Memory B cell (primary cell): Measurements from ENCODE around the gene ZMAT2.
A peak's percentile ranks its signal among the peaks of the same experiment; 100 is the strongest.
"Not testable (repeated sequence)": the region's sequence is repeated elsewhere in the genome, so short reads cannot be mapped to it uniquely, and the experiment has no call there.

Experiments
- ATAC-seq: fragments of 150-1000 bp; cut with Tn5 transposase; 2 replicates; pipeline ENCODE4 v1.10.0; 2021; ENCODE audit warnings: low read depth, mild to moderate bottlenecking, moderate library complexity
- DNase-seq, 2 donors: peaks; one replicate each; pipeline ENCODE4 v3.0.0; 2022; ENCODE audit warnings: low spot score in 2 of 2
- H3K27ac Mint-ChIP-seq: one replicate; pipeline ENCODE4 v1.8.0; 2022; ENCODE audit warnings: mild to moderate bottlenecking, moderate library complexity, mixed read lengths
- H3K27me3 Mint-ChIP-seq: one replicate; pipeline ENCODE4 v1.8.0; 2022; ENCODE audit warnings: mixed read lengths
- H3K36me3 Mint-ChIP-seq: one replicate; pipeline ENCODE4 v1.8.0; 2022; ENCODE audit warnings: mild to moderate bottlenecking, mixed read lengths
- H3K4me1 Mint-ChIP-seq: one replicate; pipeline ENCODE4 v1.8.0; 2022; ENCODE audit warnings: mixed read lengths
- H3K4me3 Mint-ChIP-seq: one replicate; pipeline ENCODE4 v1.8.0; 2022; ENCODE audit warnings: mild to moderate bottlenecking, moderate library complexity, mixed read lengths
- H3K9me3 Mint-ChIP-seq: one replicate; pipeline ENCODE4 v1.8.0; 2022; ENCODE audit warnings: mixed read lengths

The ZMAT2 gene

DNA sequence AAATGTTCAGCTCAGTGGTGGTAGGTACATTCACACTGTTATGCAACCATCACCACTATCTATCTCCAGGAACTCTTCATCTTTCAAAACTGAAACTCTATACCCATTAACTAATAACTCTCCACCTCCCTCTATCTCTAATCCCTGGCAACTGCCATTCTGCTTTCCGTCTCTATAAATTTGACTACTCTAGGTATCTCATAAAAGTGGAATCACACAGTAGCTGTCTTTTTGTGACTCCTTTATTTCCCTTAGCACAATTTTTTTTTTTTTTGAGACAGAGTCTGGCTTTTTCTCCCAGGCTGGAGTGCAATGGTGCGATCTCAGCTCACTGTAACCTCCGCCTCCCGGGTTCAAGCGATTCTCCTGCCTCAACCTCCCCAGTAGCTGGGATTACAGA lies 21.1 kb downstream of the ZMAT2 start:
- peaks cover 12% of the 10 kb centered on the region for H3K27me3 Mint-ChIP-seq
- not testable (repeated sequence) for H3K9me3 Mint-ChIP-seq, ATAC-seq, H3K4me1 Mint-ChIP-seq, DNase-seq, H3K27ac Mint-ChIP-seq, H3K36me3 Mint-ChIP-seq, H3K4me3 Mint-ChIP-seq

DNA sequence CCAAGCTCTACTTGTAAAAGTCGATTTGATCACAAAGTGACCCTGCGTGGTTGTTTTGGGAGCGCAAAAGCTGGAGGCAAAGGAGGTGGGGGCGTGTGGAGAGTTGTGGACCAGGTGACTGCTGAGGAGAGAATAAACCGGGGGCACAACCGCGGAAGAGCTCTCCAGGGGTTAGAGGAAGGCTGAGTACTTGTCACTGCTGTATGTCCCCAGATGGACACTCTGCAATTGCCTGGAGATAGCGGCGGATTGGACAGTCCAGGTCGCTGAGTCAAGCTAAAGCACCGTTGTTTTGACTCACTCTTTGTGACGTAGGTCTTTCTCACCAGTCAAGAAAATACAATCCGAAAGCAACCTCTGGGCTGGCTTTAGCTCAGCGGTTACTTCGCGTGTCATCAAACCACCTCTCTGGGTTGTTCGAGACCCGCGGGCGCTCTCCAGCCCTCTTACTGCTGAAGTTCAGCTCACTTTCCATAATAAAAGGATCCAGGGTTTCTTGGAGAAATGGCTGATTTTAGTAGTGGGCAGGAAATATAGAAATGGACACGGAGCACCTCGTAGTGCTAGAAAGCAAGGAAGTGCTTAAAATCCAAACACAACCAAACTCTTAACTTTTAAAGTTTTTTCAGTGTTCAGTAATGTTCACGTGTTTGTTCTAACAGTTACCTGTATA lies 25.7 kb downstream of the ZMAT2 start:
- H3K27ac Mint-ChIP-seq: no peak overlapping the region
- H3K9me3 Mint-ChIP-seq: no peaks in the 10 kb centered on the region
- peaks cover 4% of the 10 kb centered on the region for H3K4me1 Mint-ChIP-seq
- H3K4me3 Mint-ChIP-seq: no peak overlapping the region
- ATAC-seq (peak; percentile 71), DNase-seq (peak in 1 of 2 donors; percentile 15)
- H3K36me3 Mint-ChIP-seq: no peaks in the 10 kb centered on the region
- H3K27me3 Mint-ChIP-seq: peaks cover 17% of the 10 kb centered on the region

DNA sequence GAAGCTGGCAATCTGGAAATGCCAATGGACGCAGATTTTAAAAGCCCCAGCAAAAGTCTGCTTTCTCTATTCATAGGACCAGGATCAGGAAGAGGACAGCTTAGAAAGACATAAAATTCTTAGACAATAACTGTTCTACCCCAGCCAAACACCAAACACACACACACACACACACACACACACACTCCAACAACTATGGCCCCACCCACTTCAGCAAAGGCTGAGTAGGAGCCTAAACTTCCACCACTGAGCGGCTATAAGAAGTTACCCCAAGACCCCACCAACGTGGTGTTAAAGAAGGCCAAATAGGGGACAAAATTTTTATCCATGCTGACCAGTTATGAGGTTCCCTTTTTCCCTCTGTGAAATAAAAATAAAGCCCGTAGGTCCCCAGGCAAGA lies 32.9 kb downstream of the ZMAT2 start:
- no peaks in the 10 kb centered on the region for H3K36me3 Mint-ChIP-seq
- no peak overlapping the region for H3K4me3 Mint-ChIP-seq
- peaks cover 22% of the 10 kb centered on the region for H3K27me3 Mint-ChIP-seq
- ATAC-seq (no peak), DNase-seq (no peak)
- H3K27ac Mint-ChIP-seq: no peak overlapping the region
- no peaks in the 10 kb centered on the region for H3K4me1 Mint-ChIP-seq
- peaks cover 12% of the 10 kb centered on the region for H3K9me3 Mint-ChIP-seq

DNA sequence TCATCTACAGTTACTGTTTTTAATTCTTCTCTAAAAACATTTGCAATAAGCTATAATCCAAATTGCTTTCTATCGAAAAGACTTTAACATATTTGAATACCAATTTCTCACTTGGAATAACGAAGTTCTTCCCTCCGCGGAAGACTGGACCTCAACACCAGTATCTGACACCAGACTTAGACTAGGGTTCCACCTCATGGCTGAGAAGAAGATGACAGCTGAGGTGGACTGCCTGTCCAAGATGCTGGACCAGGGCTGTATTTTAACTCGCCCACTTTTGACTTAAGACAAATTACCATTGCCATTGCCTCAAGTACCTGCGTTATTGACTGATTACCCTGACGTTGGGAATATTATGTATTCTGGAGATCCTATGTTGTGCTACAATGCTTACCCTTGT lies 34.1 kb downstream of the ZMAT2 start:
- DNase-seq (no peak), ATAC-seq (no peak)
- Mint-ChIP-seq H3K4me3 (no peak overlapping the region), H3K27ac (no peak overlapping the region), H3K27me3 (peaks cover 20% of the 10 kb centered on the region), H3K4me1 (no peaks in the 10 kb centered on the region), H3K9me3 (peaks cover 12% of the 10 kb centered on the region), H3K36me3 (no peaks in the 10 kb centered on the region)

DNA sequence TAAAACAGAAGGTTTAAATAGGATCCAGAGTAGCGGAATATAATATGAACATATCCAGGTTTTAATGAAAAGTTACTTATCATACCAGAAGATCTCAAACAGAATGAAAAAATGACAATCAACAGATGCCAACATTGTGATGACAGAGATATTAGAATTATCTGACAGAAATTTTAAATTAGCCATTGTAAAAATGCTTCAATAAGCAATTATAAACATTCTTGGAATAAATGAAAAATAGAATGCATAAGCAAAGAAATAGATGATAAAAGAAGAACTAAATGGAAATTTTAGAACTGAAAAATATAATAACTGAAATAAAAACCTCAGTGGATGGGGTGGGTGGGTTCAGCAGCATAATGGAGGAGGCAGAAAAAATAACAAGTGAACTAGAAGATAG lies 37.2 kb downstream of the ZMAT2 start:
- Mint-ChIP-seq H3K4me1 (no peaks in the 10 kb centered on the region), H3K9me3 (peaks cover 13% of the 10 kb centered on the region), H3K36me3 (peaks cover 2% of the 10 kb centered on the region), H3K4me3 (no peak overlapping the region), H3K27me3 (peaks cover 18% of the 10 kb centered on the region), H3K27ac (no peak overlapping the region)
- DNase-seq (no peak), ATAC-seq (no peak)

DNA sequence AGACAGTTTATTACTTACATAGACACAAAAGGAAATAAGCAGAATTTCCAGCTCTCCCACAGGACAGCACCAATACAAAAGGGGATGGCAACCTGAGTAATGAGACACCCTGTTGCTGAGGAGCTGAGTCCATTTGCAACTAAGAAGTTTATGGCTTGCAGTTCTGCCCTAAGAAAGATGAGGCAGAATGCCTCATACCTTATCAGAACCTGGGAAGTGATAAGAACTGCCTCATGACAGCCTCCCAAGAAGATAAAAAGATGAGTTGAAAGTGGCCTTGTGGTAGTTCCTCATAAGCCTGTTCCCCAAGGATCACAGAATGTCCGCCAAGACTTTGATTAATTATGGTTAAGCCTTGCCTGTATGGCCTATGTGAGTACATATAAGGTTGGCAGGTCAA lies 41.7 kb downstream of the ZMAT2 start:
- no peak overlapping the region for H3K27ac Mint-ChIP-seq

DNA sequence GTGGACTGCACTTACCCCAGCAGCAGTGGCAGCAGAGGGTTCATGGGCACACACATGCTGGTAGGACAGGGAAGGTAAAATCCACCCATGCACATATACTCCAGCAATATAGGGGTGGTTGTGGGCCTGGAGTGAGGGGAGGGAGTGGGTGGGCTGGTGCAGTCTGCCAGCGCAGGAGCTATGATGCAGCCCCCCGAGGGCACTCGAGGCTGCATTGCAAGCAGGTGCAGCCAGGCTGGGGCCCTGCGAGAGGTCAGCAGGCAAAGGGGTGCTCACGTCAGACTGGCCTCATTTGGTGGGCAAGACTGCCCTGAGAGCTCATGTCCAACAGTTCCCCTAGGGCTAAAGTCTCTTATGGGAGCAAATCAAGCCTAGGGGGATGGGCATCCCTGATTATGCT lies 53.3 kb downstream of the ZMAT2 start:
- Mint-ChIP-seq H3K27me3 (peaks cover 6% of the 10 kb centered on the region), H3K9me3 (peaks cover 40% of the 10 kb centered on the region), H3K36me3 (peaks cover 10% of the 10 kb centered on the region), H3K4me3 (no peak overlapping the region), H3K27ac (no peak overlapping the region), H3K4me1 (no peaks in the 10 kb centered on the region)
- ATAC-seq (no peak), DNase-seq (no peak)

More for the DNA sequence above, 41.7 kb downstream of the ZMAT2 start:
- no peak for ATAC-seq
- Mint-ChIP-seq H3K27me3 (peaks cover 5% of the 10 kb centered on the region), H3K9me3 (peaks cover 16% of the 10 kb centered on the region), H3K4me3 (no peak overlapping the region), H3K4me1 (no peaks in the 10 kb centered on the region), H3K36me3 (peaks cover 2% of the 10 kb centered on the region)
- no peak for DNase-seq
